Neural cell (in vitro differentiated cells): ENCODE results near the gene MAP10.

Experiments used
- CTCF ChIP-seq: fragments of 450-650 bp; IDR thresholded peaks from 2 replicates; pipeline ENCODE4 v1.5.1; 2014; ENCODE audit warnings: antibody characterized with exemption, mild to moderate bottlenecking, moderate library complexity; ENCODE audit not compliant: poor library complexity, severe bottlenecking
- EP300 ChIP-seq: fragments of 450-650 bp; conservative IDR thresholded peaks from 2 replicates; pipeline ENCODE4 v1.6.1; 2014; ENCODE audit warnings: antibody characterized with exemption, mild to moderate bottlenecking, moderate library complexity; ENCODE audit not compliant: poor library complexity, severe bottlenecking
- EZH2 ChIP-seq: fragments of 200-600, 300-800 bp; shearing (Covaris generic), sonication (generic); IDR thresholded peaks from 2 replicates; pipeline ENCODE4 v1.6.1; 2014; ENCODE audit warnings: antibody characterized with exemption, low read length, borderline replicate concordance, mild to moderate bottlenecking; ENCODE audit not compliant: insufficient read depth, poor library complexity, severe bottlenecking
- MXI1 ChIP-seq: fragments of 450-650 bp; conservative IDR thresholded peaks from 2 replicates; pipeline ENCODE4 v1.6.1; 2014; ENCODE audit warnings: antibody characterized with exemption, mild to moderate bottlenecking; ENCODE audit not compliant: poor library complexity, severe bottlenecking
- POLR2AphosphoS5 ChIP-seq: IDR thresholded peaks from 2 replicates; pipeline ENCODE4 v1.6.1; 2012
- RAD21 ChIP-seq: fragments of 450-650 bp; conservative IDR thresholded peaks from 2 replicates; pipeline ENCODE4 v1.6.1; 2014; ENCODE audit warnings: antibody characterized with exemption, mild to moderate bottlenecking, moderate library complexity
- REST ChIP-seq: IDR thresholded peaks from 2 replicates; pipeline ENCODE4 v1.6.1; 2012; ENCODE audit warnings: borderline replicate concordance
- SMC3 ChIP-seq: fragments of 450-650 bp; conservative IDR thresholded peaks from 2 replicates; pipeline ENCODE4 v1.6.1; 2014; ENCODE audit warnings: antibody characterized with exemption, mild to moderate bottlenecking, moderate library complexity; ENCODE audit not compliant: poor library complexity
- TAF1 ChIP-seq: IDR thresholded peaks from 2 replicates; pipeline ENCODE4 v1.6.1; 2012; ENCODE audit warnings: low read depth

GRCh38 chr1:232820431-232820830, 15.2 kb downstream of the MAP10 start:
- TF ChIP-seq REST (no peak), EP300 (no peak), POLR2AphosphoS5 (no peak), CTCF (no peak), EZH2 (no peak), TAF1 (no peak), RAD21 (no peak), SMC3 (no peak), MXI1 (no peak)
